Fibroblast of upper back skin (primary cell): ENCODE results near the gene CDKAL1.

Experiments
- DNase-seq: peaks from one replicate; pipeline ENCODE4 v3.0.0-alpha.2; 2013

Gene CDKAL1

GRCh38 chr6:20684474-20684873 lies 150.2 kb downstream of the CDKAL1 start:
- no peak for DNase-seq

GRCh38 chr6:20686142-20686541 lies 151.9 kb downstream of the CDKAL1 start:
- DNase-seq, result no peak

GRCh38 chr6:20687494-20687893 lies 153.2 kb downstream of the CDKAL1 start:
- no peak for DNase-seq

GRCh38 chr6:20688710-20689500 lies 154.6 kb downstream of the CDKAL1 start:
- peak; percentile 67 for DNase-seq

- DNase-seq, result no peak
Measured at GRCh38 chr6:20691185-20691584, 156.9 kb downstream of the CDKAL1 start.

- DNase-seq, result peak; percentile 45
Measured at GRCh38 chr6:20692023-20692422, 157.8 kb downstream of the CDKAL1 start.

GRCh38 chr6:20693466-20694063 lies 159.3 kb downstream of the CDKAL1 start:
- DNase-seq, result peak; percentile 29

DNA sequence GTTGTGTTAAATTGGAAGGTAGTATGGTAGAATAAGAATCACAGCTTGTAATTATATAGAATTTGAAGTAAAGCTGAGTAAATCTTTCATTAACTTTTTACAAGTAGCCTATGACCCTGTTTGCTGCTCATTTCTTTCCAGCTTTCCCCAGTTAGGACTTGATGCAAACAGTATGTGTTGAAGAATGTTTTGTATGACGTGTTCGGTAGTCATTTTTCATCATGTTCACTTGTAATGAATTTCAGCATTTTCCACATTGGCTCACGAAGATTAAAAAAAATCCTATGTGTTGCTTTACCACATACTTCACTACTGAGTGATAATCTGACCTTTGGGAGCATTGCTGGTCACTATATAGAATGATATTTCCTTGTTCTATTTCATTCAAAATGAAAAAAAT lies 162.4 kb downstream of the CDKAL1 start:
- peak; percentile 94 for DNase-seq

DNA sequence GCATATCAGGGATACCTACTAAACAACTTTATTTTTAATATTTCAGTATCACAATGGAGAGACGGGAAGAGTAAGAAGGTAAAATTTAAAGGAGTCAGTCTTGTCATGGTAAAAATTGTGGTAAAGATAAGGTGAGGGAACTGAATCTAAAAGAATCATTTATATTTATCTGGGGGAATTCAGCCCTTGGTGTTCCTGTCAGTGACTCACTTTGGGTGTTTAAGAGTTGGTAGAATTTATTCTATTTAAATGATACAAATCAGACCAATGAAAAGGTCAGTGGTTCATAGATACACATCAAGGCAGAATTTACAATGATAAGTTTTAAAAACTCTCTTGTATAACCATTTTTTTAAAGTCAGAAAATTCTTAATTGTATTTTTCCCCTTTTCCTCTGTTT lies 164.4 kb downstream of the CDKAL1 start:
- DNase-seq, result no peak

DNA sequence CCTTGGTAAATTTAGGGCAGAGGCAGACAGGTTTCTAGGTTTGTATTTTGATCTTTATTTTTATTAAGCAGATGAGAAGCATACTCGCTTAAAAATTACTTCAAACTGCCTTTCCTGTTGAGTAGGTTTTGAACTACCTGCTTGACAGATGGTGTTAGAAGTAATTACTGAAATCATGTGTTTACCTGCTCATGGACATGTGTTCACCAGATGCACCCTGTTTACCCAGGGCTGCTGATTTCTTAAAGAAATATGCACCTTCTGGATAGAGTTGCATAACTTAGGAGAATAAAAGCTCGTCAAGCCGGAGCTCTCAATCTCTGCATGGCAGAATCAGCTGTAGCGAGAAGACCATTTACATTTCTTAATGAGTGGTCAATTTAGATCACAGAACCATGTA lies 165.1 kb downstream of the CDKAL1 start:
- no peak for DNase-seq

DNA sequence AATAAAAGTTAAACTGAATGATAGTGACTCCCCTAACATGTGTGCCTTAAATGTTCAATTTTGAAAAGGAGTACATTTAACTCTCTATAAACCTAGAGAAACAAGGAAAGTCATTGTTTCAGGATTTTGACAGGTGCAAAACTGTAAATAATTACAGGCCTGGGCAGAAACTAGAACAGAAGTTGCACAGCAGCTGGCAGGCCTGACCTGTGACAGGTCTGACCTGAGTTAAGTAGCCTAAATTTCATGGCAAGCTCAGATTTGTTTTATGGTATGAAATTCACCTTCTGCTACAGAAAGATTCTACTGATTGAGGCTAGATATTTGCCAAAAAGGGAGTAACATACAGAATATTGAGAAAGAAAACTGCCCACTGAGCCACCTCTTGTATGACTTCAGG lies 166.1 kb downstream of the CDKAL1 start:
- no peak for DNase-seq

GRCh38 chr6:20702366-20702765 lies 168.1 kb downstream of the CDKAL1 start:
- no peak for DNase-seq

DNA sequence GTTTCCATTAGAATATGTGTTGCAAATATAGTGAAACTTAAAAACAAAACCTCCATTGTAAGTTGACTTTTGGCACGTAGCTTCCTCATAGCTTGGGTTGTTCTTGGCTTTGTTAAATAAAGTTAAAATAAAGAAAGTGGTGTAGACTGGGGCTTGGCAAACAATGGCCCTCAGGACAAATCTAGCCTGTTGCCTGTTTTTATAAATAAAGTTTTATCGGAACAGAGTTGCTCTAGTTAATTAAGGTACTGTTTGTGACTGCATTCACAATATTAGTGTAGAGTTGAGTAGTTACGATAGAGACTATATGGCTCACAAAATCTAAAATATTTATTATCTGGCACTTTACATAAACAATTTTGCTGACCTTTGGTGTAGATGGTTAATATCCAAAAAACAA lies 168.8 kb downstream of the CDKAL1 start:
- DNase-seq, result no peak

- DNase-seq, result no peak
Measured at GRCh38 chr6:20704325-20705025, 170.2 kb downstream of the CDKAL1 start.

DNA sequence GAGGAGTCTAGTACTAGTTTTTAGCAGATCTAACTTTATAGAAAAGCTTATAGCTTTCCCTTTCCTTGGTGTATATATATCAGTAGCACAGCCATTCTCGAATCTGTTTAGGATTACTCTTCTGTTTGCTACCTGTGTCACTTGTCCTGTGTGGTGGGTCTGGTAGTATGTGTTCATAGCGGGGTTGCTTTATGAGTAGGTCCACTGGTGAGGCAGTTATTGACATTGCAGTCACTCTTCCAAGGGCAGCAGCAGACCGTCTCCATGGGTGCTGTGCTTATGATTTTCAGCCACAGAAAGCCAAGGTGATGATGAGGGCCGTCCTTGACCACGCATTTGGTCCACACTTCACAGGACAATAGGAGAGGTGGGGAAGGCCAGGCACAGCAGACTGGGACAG lies 171.5 kb downstream of the CDKAL1 start:
- no peak for DNase-seq

GRCh38 chr6:20706238-20706938 lies 172.1 kb downstream of the CDKAL1 start:
- DNase-seq, result peak; percentile 60

DNA sequence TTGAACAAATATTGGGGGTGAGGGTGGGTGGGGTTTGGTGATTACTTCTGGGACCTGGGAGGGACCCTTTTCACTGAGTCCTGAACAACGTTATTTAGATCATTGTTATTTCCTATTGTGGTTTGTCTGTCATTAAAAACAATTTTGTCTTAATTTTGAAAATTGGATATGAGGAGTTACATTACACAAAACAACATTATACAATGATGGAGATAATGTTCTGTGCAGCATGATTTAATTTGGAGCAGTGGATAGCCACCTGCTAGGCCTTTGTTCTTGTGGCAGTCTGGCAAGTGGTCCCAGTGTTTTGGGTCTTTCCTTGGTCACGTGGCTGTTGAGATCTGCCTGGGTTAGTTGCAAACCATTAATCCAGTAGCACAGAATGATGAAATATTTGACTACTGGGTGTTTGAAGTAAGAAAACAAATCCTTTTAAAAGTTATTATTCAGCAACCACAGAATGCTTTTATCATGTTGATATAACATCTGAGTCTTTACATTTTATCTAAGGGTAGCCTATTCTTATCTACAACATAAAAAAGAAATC lies 172.8 kb downstream of the CDKAL1 start:
- no peak for DNase-seq

DNA sequence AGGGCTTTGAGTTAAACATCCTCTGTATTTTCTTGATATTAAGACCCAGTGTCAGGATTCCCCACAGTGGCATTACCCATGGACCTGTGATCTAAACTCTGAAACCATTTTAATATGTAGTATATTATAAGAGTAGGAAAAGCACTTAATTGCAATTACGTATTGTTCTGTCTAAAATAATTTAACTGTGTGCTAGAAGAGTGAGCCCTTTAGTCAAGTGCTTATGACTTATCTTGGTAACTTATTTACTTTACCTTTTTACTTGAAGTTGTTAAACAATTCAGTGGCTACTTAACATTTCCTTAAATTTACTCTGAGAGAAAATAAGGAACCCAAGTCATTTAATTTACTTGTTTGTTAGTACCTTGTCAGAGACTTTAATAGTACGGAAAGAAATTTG lies 173.6 kb downstream of the CDKAL1 start:
- DNase-seq, result no peak

GRCh38 chr6:20708367-20709124 lies 174.3 kb downstream of the CDKAL1 start:
- peak; percentile 48 for DNase-seq

DNA sequence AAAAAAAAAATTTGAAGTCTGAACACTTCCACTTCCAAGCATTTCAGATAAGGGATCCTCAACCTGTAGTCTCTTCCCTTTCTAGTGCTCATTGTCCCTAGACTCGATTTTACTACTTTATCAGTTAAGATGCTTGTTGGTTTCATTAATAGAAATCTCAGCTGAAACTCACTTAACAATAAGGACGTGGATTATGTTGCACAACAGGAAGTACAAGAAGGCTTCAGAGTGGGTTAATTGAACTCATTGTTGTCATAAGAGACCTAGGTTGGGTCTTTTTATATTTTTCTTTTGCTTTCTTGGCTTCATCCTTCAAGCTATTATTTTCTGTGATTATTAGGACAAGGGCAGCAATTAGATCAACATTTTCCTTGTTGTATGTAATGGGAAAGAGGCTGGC lies 175.2 kb downstream of the CDKAL1 start:
- DNase-seq, result no peak

DNA sequence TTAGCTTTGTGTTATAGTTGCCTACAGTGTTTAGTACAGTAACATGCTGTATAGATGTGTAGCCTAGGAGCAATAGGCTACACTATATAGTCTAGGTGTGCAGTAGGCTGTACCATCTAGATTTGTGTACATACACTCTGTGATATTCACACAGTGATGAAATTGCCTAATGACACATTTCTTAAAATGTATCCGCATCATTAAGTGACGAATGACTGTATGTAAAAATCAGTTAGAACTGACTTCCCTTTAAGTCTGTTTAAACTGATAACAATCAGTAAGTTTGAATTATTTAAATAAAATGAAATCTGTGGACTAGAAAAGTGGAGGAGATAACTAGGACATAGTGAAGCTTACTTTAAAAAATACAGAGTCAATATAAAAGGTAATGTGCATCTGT lies 176.1 kb downstream of the CDKAL1 start:
- no peak for DNase-seq

DNA sequence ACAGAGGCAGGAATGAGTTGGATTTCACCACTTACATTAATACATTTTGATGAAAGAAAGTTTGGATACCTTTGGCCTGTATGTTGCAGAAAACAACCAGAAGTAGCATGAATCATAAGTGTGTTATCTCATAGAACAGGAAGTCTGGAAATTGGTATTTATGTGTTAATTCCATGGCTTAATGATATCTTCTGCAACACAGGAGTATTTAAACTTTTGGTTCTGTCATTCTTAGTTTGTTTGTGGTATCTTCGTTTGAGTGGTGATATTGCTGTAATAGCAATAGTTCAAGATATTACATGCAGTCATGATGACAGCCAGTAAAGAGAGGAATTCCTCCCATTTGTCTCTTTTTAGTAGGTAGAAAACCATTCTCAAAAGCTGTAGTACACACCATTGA lies 177.3 kb downstream of the CDKAL1 start:
- peak; percentile 23 for DNase-seq
